Measurements from ENCODE around the gene MBOAT1.
"Not testable (repeated sequence)": the region's sequence is repeated elsewhere in the genome, so short reads cannot be mapped to it uniquely, and the experiment has no call there.

Gene MBOAT1, protein sequence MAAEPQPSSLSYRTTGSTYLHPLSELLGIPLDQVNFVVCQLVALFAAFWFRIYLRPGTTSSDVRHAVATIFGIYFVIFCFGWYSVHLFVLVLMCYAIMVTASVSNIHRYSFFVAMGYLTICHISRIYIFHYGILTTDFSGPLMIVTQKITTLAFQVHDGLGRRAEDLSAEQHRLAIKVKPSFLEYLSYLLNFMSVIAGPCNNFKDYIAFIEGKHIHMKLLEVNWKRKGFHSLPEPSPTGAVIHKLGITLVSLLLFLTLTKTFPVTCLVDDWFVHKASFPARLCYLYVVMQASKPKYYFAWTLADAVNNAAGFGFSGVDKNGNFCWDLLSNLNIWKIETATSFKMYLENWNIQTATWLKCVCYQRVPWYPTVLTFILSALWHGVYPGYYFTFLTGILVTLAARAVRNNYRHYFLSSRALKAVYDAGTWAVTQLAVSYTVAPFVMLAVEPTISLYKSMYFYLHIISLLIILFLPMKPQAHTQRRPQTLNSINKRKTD

GRCh38 chr6:20212392-20213111 is at the start of gene MBOAT1:
Gene MBOAT1, minus strand, starts transcription at chr6:20212469. Its CDS starts 235 bp downstream, at chr6:20212234.
- peak; percentile 71 to 72 for ATAC-seq

DNA sequence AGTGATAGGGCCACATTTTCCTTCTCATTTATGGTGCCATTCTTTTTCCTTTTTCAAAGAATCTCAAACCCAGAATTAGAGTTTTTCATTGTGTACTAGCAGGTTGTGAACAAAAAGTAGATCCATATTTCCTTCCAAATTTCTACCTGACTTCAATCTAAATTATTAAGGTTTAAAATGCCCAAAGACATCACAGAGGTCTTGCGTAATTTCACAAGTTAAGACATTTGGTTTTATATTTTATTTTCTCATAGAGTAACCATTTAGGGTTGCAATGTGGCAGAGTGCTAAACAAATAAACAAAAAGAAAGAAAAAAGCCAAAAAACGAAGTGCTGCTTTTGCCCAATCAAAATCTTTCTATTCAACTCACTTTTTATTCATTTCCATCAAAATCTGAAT is 49.4 kb upstream of the MBOAT1 start:
- ATAC-seq = no peak

DNA sequence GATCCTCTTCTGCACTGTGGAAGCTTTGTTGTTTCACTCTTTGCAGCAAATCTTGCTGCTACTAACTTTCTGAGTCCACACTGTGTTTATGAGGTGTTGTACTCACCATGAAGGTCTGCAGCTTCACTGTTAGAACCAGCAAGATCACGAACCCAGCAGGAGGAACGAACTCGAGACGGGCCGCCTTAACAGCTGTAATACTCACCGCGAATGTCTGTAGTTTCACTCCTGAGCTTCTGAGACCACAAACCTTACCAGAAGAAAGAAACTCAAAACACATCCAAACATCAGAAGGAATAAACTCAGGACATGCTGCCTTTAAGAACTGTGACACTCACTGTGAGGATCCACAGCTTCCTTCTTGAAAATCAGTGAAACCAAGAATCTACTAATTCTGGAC is 48.1 kb upstream of the MBOAT1 start:
- ATAC-seq = no peak

GRCh38 chr6:20259316-20260049 is 47.2 kb upstream of the MBOAT1 start:
- ATAC-seq = no peak

GRCh38 chr6:20255428-20255827 is 43.2 kb upstream of the MBOAT1 start:
- no peak for ATAC-seq

DNA sequence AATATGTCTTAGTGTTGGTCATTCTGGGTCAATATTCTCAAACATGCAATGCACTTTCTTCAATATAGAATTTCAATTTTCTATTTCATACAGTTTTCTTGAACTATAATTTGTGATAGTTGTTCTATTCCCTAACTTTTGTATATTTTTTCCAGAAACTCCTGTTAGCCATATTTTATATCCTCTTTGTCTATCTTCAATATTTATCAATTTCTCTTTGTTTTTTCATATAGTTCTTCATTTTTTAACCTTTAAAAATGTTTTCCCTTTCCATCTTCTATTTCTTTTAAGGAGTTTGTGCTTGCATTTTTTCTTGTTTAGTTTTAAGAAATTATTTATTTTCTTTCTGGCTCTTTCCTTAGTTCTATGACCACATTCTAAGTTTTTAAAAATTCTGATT is 42.0 kb upstream of the MBOAT1 start:
- no peak for ATAC-seq

- no peak for ATAC-seq
These were observed 40.8 kb upstream of the MBOAT1 start for GRCh38 chr6:20253021-20253420.

- ATAC-seq = no peak
These were observed 40.0 kb upstream of the MBOAT1 start for GRCh38 chr6:20252311-20252710.

DNA sequence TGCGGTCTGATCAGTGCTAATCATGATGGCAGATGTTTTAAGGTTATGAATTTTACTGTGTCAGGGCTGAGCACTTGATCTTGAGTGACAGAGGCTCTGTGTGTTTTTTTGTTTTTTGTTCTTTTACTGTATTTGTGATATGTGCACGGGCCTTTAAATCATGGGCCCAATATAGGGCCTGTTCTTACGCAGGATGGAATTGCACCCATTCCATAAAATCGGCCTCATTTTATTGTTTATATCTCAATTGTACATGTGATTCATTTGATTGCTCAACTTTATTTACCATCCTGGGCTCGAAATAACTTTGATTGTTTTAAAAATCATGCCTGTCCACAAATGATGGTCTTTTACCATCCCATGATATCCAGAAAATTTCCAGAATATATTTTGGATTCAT is 39.3 kb upstream of the MBOAT1 start:
- no peak for ATAC-seq

GRCh38 chr6:20246125-20246524 is 33.9 kb upstream of the MBOAT1 start:
- ATAC-seq = no peak

GRCh38 chr6:20244807-20245681 is 32.8 kb upstream of the MBOAT1 start:
- not testable (repeated sequence) for ATAC-seq

DNA sequence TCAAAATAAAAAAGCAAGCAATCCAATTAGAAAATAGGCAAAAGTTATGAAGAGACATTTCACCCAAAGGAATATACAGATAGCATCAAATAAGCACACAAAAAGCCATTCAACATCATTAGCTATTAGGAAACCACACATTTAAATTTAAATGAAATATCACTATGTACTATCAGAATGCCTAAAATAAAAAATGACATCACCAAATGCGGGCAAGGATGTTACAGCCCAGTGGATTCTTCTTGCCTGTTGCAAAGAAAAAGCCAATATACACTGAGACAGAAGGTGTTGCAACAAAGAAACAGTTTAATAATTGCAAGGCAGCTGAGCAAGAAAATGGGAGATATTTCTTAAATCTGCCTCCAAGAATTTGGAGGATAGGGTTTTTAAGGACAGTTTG is 31.0 kb upstream of the MBOAT1 start:
- ATAC-seq = no peak

GRCh38 chr6:20242397-20242796 is 30.1 kb upstream of the MBOAT1 start:
- no peak for ATAC-seq

- ATAC-seq = no peak
These were observed 28.8 kb upstream of the MBOAT1 start for GRCh38 chr6:20241102-20241501.

GRCh38 chr6:20238688-20239587 is 26.7 kb upstream of the MBOAT1 start:
- ATAC-seq = no peak

GRCh38 chr6:20237677-20238460 is 25.6 kb upstream of the MBOAT1 start:
- no peak for ATAC-seq

DNA sequence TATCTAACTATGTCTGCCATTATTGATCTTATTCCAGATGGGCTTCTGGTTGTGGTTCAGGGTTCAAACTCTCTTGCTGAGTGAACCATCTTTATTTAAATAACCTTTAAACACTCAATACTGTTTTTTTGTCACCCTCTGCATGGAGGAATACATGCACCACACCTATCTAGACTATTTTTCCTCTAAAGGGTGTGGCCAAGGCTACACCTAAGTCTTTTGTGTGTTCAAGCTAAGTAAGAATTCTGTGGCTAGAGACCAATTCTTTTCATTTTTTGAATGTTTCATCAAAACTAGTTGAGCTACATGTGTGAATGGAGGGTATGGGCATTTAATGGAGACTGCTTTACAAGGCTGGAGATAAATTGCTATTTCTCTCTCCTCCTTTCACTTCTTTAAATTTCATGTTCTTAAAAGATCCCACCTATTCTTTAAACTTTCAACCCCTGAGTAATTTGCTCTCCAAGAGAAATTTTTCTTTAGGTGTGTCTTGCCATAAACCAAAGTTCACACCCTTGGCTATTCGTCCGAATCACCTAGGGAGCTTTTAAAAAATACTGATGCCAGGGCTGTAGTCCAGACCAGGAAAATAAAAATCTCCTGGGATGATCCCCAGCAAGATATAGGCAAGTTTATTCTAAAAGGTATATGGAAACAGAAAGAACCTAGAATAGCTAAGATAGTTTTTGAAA is 24.8 kb upstream of the MBOAT1 start:
- ATAC-seq = no peak

DNA sequence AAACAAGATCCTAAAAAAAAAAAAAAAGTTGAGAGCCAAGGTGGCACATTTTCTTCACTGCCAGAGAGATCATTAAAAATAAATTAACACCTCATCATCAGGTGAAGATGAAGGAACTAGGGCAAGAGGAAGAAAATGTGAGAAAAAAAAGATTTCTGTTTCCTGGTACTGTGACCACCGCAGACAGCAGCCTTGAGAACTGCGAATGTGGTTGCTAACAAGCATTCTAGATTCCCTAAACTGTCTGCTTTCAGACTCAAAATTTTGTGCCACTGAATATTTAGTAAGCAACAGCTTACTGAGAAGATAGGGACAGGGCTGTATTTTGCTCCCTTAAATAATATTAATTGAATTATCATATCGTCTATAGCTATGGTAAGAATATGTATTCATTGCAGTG is 24.1 kb upstream of the MBOAT1 start:
- ATAC-seq = no peak

GRCh38 chr6:20235041-20235440 is 22.8 kb upstream of the MBOAT1 start:
- ATAC-seq = no peak

DNA sequence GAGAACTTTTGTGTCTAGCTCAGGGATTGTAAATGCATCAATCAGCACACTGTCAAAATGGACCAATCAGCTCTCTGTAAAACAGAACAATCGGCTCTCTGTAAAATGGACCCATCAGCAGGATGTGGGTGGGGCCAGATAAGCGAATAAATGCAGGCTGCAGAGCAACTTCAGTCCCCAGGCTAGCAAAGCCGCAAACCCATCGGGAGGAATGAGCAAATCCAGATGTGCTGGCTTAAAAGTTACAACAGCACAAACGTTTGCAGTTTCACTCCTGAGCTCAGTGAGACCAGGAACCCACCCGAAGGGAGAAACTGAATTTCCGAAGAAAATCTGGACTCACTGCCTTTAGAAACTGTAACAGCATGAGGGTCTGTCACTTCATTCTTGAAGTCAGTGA is 21.9 kb upstream of the MBOAT1 start:
- ATAC-seq = no peak
